Dendritic cell treated with granulocyte-macrophage colony-stimulating factor and Interleukin-4, amounts not matched to agents 40 ng/mL and 50 ng/mL, for 4 days (primary cell): Measurements from ENCODE around the gene GAS7.

Experiments
- H3K27ac Mint-ChIP-seq: one replicate; pipeline ENCODE4 v1.8.0; 2022; ENCODE audit warnings: mild to moderate bottlenecking, mixed read lengths
- H3K27me3 Mint-ChIP-seq: one replicate; pipeline ENCODE4 v1.8.0; 2022; ENCODE audit warnings: mild to moderate bottlenecking, mixed read lengths
- H3K36me3 Mint-ChIP-seq: one replicate; pipeline ENCODE4 v1.8.0; 2022; ENCODE audit warnings: low read depth, mixed read lengths
- H3K4me1 Mint-ChIP-seq: one replicate; pipeline ENCODE4 v1.8.0; 2022; ENCODE audit warnings: low read depth, mixed read lengths
- H3K4me3 Mint-ChIP-seq: one replicate; pipeline ENCODE4 v1.8.0; 2022; ENCODE audit warnings: mild to moderate bottlenecking, moderate library complexity, mixed read lengths
- H3K9me3 Mint-ChIP-seq: one replicate; pipeline ENCODE4 v1.8.0; 2022; ENCODE audit warnings: mixed read lengths
- intact Hi-C: fragments of 100-400 bp; cut with micrococcal nuclease; formaldehyde crosslinking; loops from one replicate; pipeline ENCODE4 v1.15.0; 2022

The GAS7 gene

DNA sequence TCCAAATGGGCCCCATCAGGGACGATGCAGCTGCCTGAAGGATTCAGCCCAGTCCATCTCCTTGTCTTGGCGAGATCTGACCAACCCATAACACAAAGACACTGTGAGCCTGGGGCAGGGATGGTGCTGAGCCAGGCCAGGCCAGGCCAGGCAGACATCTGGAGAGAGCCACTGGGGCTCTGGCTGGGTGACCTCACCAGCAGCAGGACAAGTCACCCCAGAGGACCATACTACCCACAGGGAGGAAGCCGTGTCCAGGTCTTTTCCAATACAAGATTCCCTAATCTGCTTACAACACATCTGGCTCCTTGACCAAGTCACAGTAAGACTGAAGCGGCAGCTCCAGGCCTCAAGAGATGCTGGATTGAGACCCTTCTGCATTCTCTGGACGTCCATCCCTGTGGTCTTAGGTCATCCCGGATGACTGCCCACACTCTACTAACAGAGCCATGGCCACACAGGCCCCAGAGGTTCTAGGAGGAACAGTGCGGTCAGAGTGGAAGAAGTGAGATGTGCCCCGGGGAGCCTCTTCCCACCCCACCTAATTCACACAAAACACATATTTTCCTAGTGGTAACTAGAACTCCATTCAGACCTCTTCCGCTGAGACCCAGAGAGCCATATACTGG, 211.5 kb downstream of the GAS7 start:
- intact Hi-C loops, result loop anchor here (5.0 kb wide), 1 partner anchor 50 kb away; no protein-coding TSS in a partner anchor
- H3K27ac Mint-ChIP-seq, result peak overlapping the region; percentile 50
- H3K4me1 Mint-ChIP-seq, result peaks cover 70% of the 10 kb centered on the region
- peaks cover 26% of the 10 kb centered on the region for H3K36me3 Mint-ChIP-seq
- no peaks in the 10 kb centered on the region for H3K9me3 Mint-ChIP-seq
- H3K4me3 Mint-ChIP-seq, result no peak overlapping the region
- no peaks in the 10 kb centered on the region for H3K27me3 Mint-ChIP-seq

DNA sequence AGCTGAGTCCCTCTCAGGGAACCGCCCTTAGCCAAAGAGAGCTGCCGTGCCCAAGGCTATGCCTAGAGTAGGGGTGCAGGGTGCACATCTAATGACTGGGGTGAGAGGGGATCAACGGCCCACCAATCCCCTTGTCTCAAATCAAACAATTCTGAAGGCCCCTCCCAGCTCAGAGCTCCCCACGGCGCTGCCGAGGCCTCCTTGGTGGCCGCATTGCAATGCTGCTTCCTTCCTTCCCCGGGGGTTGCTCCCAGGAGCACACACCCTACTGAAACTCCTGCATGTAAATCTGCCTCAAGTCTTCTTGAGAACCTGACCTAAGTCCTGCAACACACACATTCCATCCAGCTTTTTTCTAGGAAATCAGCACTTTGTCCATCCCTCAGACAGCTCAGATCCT, 212.8 kb downstream of the GAS7 start:
- peak overlapping the region; percentile 50 for H3K27ac Mint-ChIP-seq
- no peak overlapping the region for H3K4me3 Mint-ChIP-seq
- peaks cover 63% of the 10 kb centered on the region for H3K4me1 Mint-ChIP-seq
- intact Hi-C loops, result loop anchor here (5.0 kb wide), 1 partner anchor 52 kb away; no protein-coding TSS in a partner anchor
- no peaks in the 10 kb centered on the region for H3K27me3 Mint-ChIP-seq
- H3K36me3 Mint-ChIP-seq, result peaks cover 38% of the 10 kb centered on the region
- no peaks in the 10 kb centered on the region for H3K9me3 Mint-ChIP-seq

DNA sequence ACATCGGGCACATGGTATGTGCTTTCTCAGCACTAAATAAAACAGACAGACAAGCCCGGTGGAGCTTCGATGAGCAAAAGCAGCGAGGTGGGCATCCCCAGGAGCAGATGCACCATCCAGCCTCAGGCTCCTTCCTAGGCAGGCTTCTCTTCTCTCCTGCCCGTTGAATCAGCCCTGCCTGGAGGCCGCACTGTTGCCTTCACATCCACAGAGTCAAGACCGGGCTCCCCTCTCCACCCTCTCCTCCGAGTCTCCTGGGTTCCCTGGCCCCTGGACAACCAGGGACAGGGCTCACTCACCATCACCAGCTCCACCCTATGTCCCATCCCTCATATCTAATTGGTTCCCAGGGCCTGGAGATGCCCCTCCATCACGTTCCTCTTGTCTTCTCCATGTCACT, 213.6 kb downstream of the GAS7 start:
- H3K4me1 Mint-ChIP-seq, result peaks cover 61% of the 10 kb centered on the region
- intact Hi-C loops, result loop anchor here (5.0 kb wide), 1 partner anchor 53 kb away; no protein-coding TSS in a partner anchor
- peaks cover 39% of the 10 kb centered on the region for H3K36me3 Mint-ChIP-seq
- no peak overlapping the region for H3K27ac Mint-ChIP-seq
- H3K27me3 Mint-ChIP-seq, result no peaks in the 10 kb centered on the region
- H3K4me3 Mint-ChIP-seq, result no peak overlapping the region
- H3K9me3 Mint-ChIP-seq, result no peaks in the 10 kb centered on the region

DNA sequence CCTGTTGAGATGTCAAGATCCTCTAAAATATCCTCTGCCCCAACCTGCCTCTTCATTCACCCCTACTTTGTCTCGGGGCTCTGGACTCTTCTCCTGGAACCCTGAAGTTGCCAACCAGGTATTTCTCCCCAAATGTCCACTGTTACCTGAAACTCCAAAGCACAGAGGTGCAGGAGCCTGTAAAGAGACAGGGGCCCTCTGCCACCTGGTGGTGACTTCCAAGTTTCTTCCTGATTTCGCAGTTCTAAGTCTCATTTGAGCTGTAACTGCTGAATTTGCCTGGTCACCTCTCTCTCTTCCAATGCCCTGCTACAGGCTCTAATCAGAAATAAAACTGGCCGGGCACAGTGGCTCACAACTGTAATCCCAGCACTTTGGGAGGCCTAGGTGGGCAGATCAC, 216.2 kb downstream of the GAS7 start:
- Mint-ChIP-seq H3K9me3 (no peaks in the 10 kb centered on the region), H3K36me3 (peaks cover 46% of the 10 kb centered on the region), H3K27ac (peak overlapping the region; percentile 20), H3K4me1 (peaks cover 68% of the 10 kb centered on the region), H3K27me3 (no peaks in the 10 kb centered on the region), H3K4me3 (no peak overlapping the region)
- intact Hi-C loops, result no loop called here

DNA sequence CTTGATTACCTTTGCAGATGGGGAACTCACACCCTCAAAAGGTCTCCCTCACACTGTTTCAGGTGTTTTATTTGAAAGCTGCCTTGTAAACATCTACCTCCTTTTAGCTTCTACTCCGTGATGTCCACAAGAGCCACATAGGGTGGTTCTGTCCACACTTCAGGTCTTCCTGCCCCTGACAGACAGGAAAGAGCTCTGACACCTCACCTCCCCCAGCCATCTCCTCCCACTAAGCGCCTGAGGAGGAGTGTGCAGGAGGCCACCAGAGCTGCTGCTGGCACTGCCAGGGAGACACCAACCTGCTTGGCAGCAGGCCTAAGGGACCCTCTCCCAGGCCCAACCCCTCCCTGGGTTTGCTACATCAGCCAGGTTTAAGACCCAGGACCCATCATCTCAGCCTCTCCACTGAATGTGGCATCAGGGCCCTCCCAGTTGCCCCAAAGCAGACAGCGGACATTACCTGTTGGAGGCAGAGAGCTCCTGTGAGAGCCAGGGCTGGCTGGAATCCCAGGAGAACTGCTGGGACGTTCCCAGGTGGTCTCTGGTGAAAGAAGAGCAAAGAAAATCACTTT, 217.0 kb downstream of the GAS7 start:
- Mint-ChIP-seq H3K27ac (peak overlapping the region; percentile 20), H3K9me3 (no peaks in the 10 kb centered on the region), H3K36me3 (peaks cover 46% of the 10 kb centered on the region), H3K4me1 (peaks cover 68% of the 10 kb centered on the region), H3K27me3 (no peaks in the 10 kb centered on the region), H3K4me3 (no peak overlapping the region)
- intact Hi-C loops, result no loop called here

DNA sequence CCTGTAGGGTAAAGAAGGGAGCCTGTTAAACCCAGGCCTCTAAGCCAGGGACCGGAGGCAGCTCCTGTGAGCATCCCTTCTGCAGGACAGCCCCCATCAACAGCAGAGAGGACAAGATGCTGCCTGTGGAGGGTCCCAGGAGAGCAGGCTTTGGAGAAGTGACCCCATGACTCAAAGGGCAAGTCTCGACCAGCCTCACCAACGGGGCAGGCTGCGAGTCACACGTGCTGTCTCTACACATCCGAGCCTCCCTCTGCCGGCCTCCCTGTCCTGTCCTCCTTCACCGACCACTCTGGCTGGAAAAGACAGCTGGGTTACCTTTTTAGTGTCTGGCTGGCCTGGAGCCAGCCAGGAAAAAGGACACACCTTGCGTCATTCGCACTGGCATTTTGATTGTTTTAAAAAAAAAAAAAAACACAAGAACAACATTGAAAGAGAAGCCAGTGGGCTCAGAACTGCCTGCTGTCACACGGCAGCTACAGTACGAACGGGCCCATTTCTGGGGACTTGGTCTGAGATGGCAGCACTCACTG, 218.9 kb downstream of the GAS7 start:
- no peak overlapping the region for H3K4me3 Mint-ChIP-seq
- no peak overlapping the region for H3K27ac Mint-ChIP-seq
- no peaks in the 10 kb centered on the region for H3K9me3 Mint-ChIP-seq
- H3K4me1 Mint-ChIP-seq, result peaks cover 69% of the 10 kb centered on the region
- peaks cover 46% of the 10 kb centered on the region for H3K36me3 Mint-ChIP-seq
- intact Hi-C loops, result no loop called here
- no peaks in the 10 kb centered on the region for H3K27me3 Mint-ChIP-seq

DNA sequence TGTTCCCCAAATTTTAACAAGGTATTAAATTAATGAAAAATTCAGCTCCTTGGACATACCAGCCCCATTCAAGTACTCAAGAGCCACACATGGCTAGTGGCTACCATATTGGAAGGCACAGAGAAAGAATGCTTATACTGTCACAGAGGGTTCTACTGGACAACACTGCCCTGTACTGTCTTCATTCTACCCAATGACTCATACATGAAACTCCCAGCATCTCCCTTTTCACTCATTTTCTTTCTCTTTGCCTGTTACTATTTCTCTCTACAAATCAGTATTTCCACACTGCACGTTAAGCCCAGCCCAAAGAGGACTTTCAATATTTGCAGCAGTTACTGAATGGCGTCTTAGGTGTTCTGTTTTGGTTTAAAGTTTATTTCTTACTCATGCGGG, 221.2 kb downstream of the GAS7 start:
- Mint-ChIP-seq H3K4me3 (no peak overlapping the region), H3K36me3 (peaks cover 61% of the 10 kb centered on the region), H3K9me3 (no peaks in the 10 kb centered on the region), H3K27me3 (no peaks in the 10 kb centered on the region), H3K27ac (no peak overlapping the region), H3K4me1 (peaks cover 74% of the 10 kb centered on the region)
- intact Hi-C loops, result no loop called here

DNA sequence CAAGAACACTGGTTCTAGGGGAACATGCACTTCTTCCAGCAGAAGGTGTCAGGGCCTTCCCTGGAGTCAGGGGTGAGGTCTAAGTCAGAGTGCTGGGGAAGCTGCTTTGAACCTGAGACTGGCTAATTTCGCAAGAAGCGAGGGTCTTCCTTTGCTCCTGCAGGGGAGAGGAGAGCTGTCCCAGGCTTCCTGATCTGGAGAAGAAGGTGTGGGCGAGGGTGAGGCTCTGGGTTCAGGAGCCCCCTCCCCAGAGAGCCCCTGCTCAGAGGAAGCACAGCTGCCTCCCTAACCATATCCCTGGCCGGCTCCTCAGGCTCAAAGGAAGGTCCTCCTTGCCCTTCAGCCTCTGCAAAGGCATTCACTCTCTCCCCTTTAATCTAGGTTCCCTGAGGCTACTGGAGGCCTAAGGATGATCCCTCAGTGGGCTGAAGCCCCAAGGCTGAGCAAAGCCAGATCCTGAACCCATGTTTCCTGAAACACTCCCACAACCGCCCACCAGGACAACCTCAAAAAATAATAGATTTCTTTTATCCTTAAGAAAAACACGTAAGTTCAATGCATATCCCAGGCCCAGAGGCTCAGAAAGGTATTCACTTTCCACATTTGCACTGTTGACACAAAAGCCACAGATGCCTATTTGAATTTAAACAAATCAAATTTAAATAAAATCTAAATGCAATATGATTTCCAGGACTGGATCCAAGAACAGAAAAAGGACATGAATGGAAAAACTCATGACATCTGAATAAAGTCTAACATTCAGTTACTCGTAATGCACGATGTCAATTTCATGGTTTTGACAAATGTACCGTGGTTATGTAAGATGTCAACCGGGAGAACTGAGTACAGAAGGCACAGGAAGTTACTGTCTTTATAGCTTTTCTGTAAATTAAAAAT, 221.9 kb downstream of the GAS7 start:
- Mint-ChIP-seq H3K27me3 (no peaks in the 10 kb centered on the region), H3K27ac (peak overlapping the region; percentile 88), H3K4me1 (peaks cover 75% of the 10 kb centered on the region), H3K4me3 (no peak overlapping the region), H3K36me3 (peaks cover 55% of the 10 kb centered on the region), H3K9me3 (no peaks in the 10 kb centered on the region)
- intact Hi-C loops, result no loop called here

DNA sequence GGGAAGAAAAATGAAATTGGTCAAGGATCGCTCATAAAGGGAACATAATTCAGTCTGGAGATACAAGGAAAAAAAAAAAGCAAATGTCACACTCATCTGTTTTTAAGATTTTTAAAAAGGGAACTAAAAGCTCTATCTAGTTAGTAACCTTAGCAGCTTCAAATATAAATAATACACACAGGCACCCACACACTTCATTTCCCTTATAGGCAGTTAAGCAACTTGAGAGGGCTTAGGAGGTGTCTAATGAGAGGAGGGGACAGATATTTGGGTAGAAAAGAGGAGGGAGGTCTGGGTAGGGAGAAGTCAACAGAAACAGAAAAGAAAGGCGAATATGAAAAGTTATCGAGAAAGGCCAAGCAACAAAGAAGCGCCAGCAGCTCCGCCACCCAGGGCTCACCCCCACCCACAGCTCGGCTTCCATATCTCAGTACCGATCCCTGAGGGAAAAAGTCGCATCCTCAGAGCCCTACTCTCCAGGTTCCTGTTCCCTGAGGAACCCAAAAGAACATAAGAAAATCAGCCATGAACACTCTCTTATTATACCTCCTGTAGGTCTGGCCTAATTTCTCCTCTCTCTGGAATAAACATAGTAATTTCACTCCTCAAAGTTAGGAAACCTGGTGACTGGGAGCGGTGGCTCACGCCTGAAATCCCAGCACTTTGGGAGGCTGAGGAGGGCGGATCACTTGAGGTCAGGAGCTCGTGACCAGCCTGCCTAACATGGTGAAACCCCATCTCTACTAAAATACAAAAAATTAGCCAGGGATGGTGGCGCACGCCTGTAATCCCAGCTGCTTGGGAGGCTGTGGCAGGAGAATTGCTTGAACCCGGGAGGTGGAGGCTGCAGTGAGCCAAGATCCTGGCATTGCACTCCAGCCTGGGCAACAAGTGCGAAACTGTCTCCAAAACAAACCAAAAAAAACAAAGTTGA, 223.7 kb downstream of the GAS7 start:
- Mint-ChIP-seq H3K4me3 (peak overlapping the region; percentile 49), H3K27me3 (no peaks in the 10 kb centered on the region), H3K4me1 (peaks cover 74% of the 10 kb centered on the region), H3K36me3 (peaks cover 39% of the 10 kb centered on the region), H3K9me3 (no peaks in the 10 kb centered on the region), H3K27ac (peak overlapping the region; percentile 88)
- intact Hi-C loops, result no loop called here

DNA sequence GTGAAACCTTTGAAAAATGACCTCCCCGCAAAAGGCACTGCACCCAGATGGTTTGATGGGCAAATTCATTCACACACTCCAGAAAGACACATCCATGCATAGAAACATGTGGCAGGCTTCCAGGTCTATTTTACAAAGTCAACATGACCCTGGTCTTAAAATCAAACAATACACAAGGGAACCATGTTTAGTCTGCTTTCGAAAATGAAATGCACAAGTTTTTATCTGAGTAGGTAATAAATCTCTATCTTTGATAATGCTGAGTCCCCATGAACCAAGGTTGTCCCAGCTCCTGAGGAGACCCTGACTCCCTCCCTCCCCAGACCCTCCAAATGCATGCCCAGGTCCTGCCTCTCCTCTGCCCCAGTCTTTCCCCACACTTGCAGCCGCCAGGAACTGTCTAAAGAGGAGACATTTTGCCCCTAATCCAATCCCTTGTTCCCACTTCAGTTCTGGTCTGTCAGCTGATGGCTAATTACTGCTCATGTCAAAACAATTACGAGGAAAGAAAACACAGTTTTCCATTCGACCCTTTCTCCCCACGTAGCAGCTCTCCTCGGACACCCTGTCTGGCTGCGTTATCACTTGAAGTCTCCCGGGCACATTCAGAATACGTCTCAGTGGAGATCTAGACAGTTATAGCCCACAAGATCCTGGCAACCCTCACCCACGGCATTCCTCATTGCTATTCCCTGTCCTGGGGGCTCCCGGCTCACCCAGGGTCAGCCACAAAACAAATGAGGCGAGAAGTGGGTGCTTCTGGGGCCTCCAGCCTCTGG, 224.5 kb downstream of the GAS7 start:
- peaks cover 71% of the 10 kb centered on the region for H3K4me1 Mint-ChIP-seq
- peak overlapping the region; percentile 20 for H3K4me3 Mint-ChIP-seq
- H3K27me3 Mint-ChIP-seq, result no peaks in the 10 kb centered on the region
- H3K9me3 Mint-ChIP-seq, result no peaks in the 10 kb centered on the region
- intact Hi-C loops, result no loop called here
- peak overlapping the region; percentile 88 for H3K27ac Mint-ChIP-seq
- peaks cover 39% of the 10 kb centered on the region for H3K36me3 Mint-ChIP-seq

DNA sequence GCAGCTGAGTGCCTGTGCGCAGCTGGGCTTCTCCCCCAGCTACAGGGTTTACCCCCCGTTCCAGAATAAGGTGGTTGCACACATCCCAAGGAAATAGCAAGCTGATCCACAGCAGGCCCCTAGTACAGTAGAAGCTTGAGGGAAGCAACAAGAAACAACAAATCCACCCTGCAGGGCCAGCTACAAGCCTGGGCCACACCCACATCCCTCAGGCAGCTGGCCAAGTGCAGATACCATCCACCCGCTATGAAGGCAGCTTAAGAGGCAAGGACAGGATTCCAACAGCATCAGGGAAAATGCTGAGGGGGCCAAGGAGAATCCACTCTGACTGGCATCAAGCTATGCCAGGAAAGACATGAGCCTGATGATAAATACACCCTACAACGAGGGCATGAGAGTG, 226.4 kb downstream of the GAS7 start:
- Mint-ChIP-seq H3K4me1 (peaks cover 54% of the 10 kb centered on the region), H3K27ac (peak overlapping the region; percentile 16), H3K9me3 (no peaks in the 10 kb centered on the region), H3K36me3 (peaks cover 47% of the 10 kb centered on the region), H3K4me3 (no peak overlapping the region), H3K27me3 (no peaks in the 10 kb centered on the region)
- intact Hi-C loops, result no loop called here

DNA sequence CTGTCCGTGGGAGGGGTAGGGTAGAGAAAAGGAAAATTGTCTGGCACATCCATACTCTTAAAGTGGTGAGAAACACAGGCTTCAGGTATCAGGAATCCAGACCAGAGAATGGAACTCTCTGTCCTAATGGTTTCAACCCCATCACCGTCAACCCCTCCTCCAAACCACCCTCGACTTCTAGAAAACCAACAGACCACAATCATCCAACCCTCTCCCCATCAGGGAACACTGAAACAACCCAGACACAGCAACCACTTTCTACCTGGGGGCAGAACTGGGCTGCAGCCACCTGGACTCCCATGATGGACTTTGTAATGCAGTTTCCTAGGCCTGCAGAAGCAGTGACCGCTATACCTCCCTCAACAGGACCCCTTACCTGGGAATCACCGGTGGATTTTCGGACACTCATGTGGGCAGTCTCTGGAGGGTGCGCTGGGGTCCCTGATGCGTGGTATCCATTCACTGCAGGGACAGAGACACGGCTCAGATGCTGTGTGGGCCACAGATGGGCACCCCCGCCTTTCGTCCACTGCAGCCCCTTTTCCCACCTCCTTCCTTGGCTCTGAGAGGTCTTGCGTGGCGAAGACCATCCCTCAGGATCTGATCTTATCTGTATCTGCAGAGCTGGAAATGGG, 229.0 kb downstream of the GAS7 start:
- H3K27ac Mint-ChIP-seq, result peak overlapping the region; percentile 15
- H3K27me3 Mint-ChIP-seq, result no peaks in the 10 kb centered on the region
- no peak overlapping the region for H3K4me3 Mint-ChIP-seq
- H3K4me1 Mint-ChIP-seq, result peaks cover 28% of the 10 kb centered on the region
- H3K36me3 Mint-ChIP-seq, result peaks cover 55% of the 10 kb centered on the region
- H3K9me3 Mint-ChIP-seq, result no peaks in the 10 kb centered on the region
- intact Hi-C loops, result loop anchor here (5.0 kb wide), 1 partner anchor 148 kb away; no protein-coding TSS in a partner anchor
